K562 (cell line): ENCODE measurements around the gene TTC9B. TPM values are rescaled to one million over a fixed set of nuclear protein-coding genes. Genes with fewer than 3 reads are reported as not detected.

Experiments
- ATAC-seq: fragments of 200-7000 bp; cut with Tn5 transposase; 3 replicates; pipeline ENCODE4 v1.9.1; 2020; ENCODE audit warnings: moderate library complexity
- BruUV-seq: library from RNA; stranded (reverse); fragments of 400-500 nt; replicated peaks from 2 replicates; lab custom pipeline; 2021; lab: Mats Ljungman, UMichigan
- CTCF ChIA-PET: fragments of 300-600 bp; formaldehyde crosslinking; extraction: SDS; loops from one replicate; lab custom pipeline; 2021; ENCODE audit warnings: low intra/inter-chr PET ratio; lab: Yijun Ruan, JAX
- POLR2A ChIA-PET: fragments of 300-600, 350-650 bp; sonication (Branson Sonifier 250); formaldehyde crosslinking; extraction: SDS; loops from one replicate; lab custom pipeline; 2021; ENCODE audit warnings: antibody characterized with exemption, inconsistent platforms; lab: Yijun Ruan, JAX
- DNase-seq, 4 experiments: peaks; one replicate each; pipeline versions ENCODE4 v3.0.0 to v3.0.0-alpha.2; 2011 to 2018; ENCODE audit warnings: low spot score in 3 of 4, mixed read lengths in 3 of 4; ENCODE audit errors: extremely low read depth in 1 of 4
- FAIRE-seq: peaks from 2 replicates; lab custom pipeline; 2011; peaks lifted over from hg19 to GRCh38; lab: Jason Lieb, UNC
- H2AFZ ChIP-seq: 2 replicates; pipeline ENCODE4 v1.6.0; 2011; ENCODE audit warnings: low read depth, low read length, control low read depth, inconsistent platforms
- H3K27ac ChIP-seq: fragments of 200-600 bp; 3 replicates; pipeline ENCODE4 v1.8.0; 2011; ENCODE audit warnings: low read depth, mild to moderate bottlenecking, control low read depth, inconsistent platforms, low read length, moderate library complexity, mixed read lengths; ENCODE audit errors: extremely low read depth
- H3K27me3 ChIP-seq, 2 experiments: fragments of 300-600 bp in 1 of 2; 2 replicates in 1 of 2; 3 replicates in 1 of 2; pipeline versions ENCODE4 v1.6.0 to v1.8.0; 2011; ENCODE audit warnings: inconsistent platforms in 2 of 2, low read length in 2 of 2, mild to moderate bottlenecking in 1 of 2, mixed read lengths in 1 of 2, moderate library complexity in 1 of 2; ENCODE audit not compliant: control insufficient read depth in 2 of 2, insufficient read depth in 2 of 2
- H3K36me3 ChIP-seq: fragments of 300-600 bp; 3 replicates; pipeline ENCODE4 v1.8.0; 2011; ENCODE audit warnings: mild to moderate bottlenecking, low read length, inconsistent platforms; ENCODE audit not compliant: control insufficient read depth, insufficient read depth
- H3K4me1 ChIP-seq, 2 experiments: fragments of 200-600 bp in 1 of 2; replicated peaks in 1 of 2; 2 replicates in 1 of 2; 3 replicates in 1 of 2; pipeline versions ENCODE4 v1.5.1 to v1.8.0; 2011; ENCODE audit warnings: inconsistent platforms in 2 of 2, low read length in 2 of 2, mild to moderate bottlenecking in 1 of 2, mixed read lengths in 1 of 2, moderate library complexity in 1 of 2; ENCODE audit not compliant: control insufficient read depth in 2 of 2, insufficient read depth in 2 of 2
- H3K4me2 ChIP-seq: 2 replicates; pipeline ENCODE4 v1.6.1; 2011; ENCODE audit warnings: low read length, control low read depth, inconsistent platforms, mixed read lengths; ENCODE audit not compliant: insufficient read depth
- H3K4me3 ChIP-seq: fragments of 200-600 bp; sonication (generic), shearing (Covaris generic); 2 replicates; pipeline ENCODE4 v1.5.1; 2016; ENCODE audit warnings: control low read depth, inconsistent platforms
- H3K79me2 ChIP-seq: fragments of 200-600 bp; 3 replicates; pipeline ENCODE4 v1.8.0; 2011; ENCODE audit warnings: low read length, inconsistent platforms; ENCODE audit not compliant: control insufficient read depth, insufficient read depth
- H3K9ac ChIP-seq, 2 experiments: 2 replicates each; pipeline versions ENCODE4 v1.6.0 to v1.6.1; 2011; ENCODE audit warnings: low read depth in 2 of 2, low read length in 2 of 2, control low read depth in 1 of 2, inconsistent platforms in 1 of 2, mild to moderate bottlenecking in 1 of 2, mixed read lengths in 1 of 2; ENCODE audit not compliant: insufficient read depth in 1 of 2
- H3K9me1 ChIP-seq: one replicate; pipeline ENCODE4 v1.6.0; 2011; ENCODE audit warnings: inconsistent platforms, mild to moderate bottlenecking, low read length, moderate library complexity; ENCODE audit not compliant: control insufficient read depth, insufficient read depth
- H3K9me3 ChIP-seq: replicated peaks from 2 replicates; pipeline ENCODE4 v1.5.1; 2011; ENCODE audit warnings: low read depth, low read length, inconsistent platforms; ENCODE audit not compliant: control insufficient read depth, insufficient read depth
- H4K20me1 ChIP-seq: replicated peaks from 2 replicates; pipeline ENCODE4 v1.6.1; 2011; ENCODE audit warnings: low read length, inconsistent platforms, mixed read lengths; ENCODE audit not compliant: control insufficient read depth, insufficient read depth
- CEBPB ChIP-seq: fragments of 450-650 bp; IDR thresholded peaks from 2 replicates; pipeline ENCODE4 v1.6.1; 2016; ENCODE audit warnings: missing genetic modification characterization, missing compliant biosample characterization
- CHD4 ChIP-seq: fragments of 200-600 bp; sonication (generic); IDR thresholded peaks from 3 replicates; pipeline ENCODE4 v1.6.1; 2012; ENCODE audit warnings: low read depth, mild to moderate bottlenecking, mixed read lengths, low read length, inconsistent platforms; ENCODE audit not compliant: insufficient read depth, insufficient replicate concordance, poor library complexity, severe bottlenecking
- DMBX1 ChIP-seq: fragments of 250-450 bp; sonication (Bioruptor Pico); IDR thresholded peaks from 2 replicates; pipeline ENCODE4 v1.8.0; 2022; ENCODE audit warnings: inconsistent platforms, mild to moderate bottlenecking, moderate library complexity, borderline replicate concordance
- MYNN ChIP-seq, 2 experiments: sonication (generic); formaldehyde crosslinking in 1 of 2; IDR thresholded peaks; 2 replicates each; pipeline versions ENCODE4 v1.5.0 to v1.6.1; 2016 to 2020; ENCODE audit warnings: antibody characterized with exemption in 1 of 2, missing genetic modification reagents in 1 of 2
- NFYB ChIP-seq: IDR thresholded peaks from 2 replicates; pipeline ENCODE4 v1.6.1; 2011; ENCODE audit warnings: mild to moderate bottlenecking, moderate library complexity; ENCODE audit not compliant: insufficient read length; ENCODE audit errors: extremely low read depth
- NR1H2 ChIP-seq: sonication (generic); formaldehyde crosslinking; IDR thresholded peaks from 2 replicates; pipeline ENCODE4 v1.4.0; 2020; ENCODE audit warnings: mild to moderate bottlenecking, missing genetic modification reagents
- PRPF4 ChIP-seq: fragments of 200-400 bp; formaldehyde crosslinking; IDR thresholded peaks from one replicate; pipeline ENCODE4 v1.6.1; 2017; ENCODE audit warnings: low read length, low read depth, mild to moderate bottlenecking; ENCODE audit not compliant: insufficient read depth, poor library complexity, severe bottlenecking
- SMAD1 ChIP-seq: fragments of 150-350 bp; IDR thresholded peaks from 2 replicates; pipeline ENCODE4 v1.6.1; 2014; ENCODE audit warnings: low read length, low read depth; ENCODE audit not compliant: partially characterized antibody
- ZNF165 ChIP-seq: fragments of 250-450 bp; sonication (Bioruptor Pico); IDR thresholded peaks from 2 replicates; pipeline ENCODE4 v1.4.0; 2020; ENCODE audit warnings: borderline replicate concordance
- WGBS: fragments of 100-300 bp; shearing (Covaris generic); methylation state at CpG from one replicate; pipeline ENCODE4 v1.1.6; 2016; ENCODE audit warnings: low coverage, mixed read lengths; ENCODE audit not compliant: insufficient coverage; ENCODE audit errors: missing lambda C conversion rate; 5-methylcytosine and 5-hydroxymethylcytosine counted together
- in situ Hi-C: fragments of 300-500 bp; cut with MboI; formaldehyde crosslinking; loops from 4 replicates; pipeline ENCODE4 v1.15.0; 2018; ENCODE audit warnings: inconsistent platforms, mixed read lengths
- intact Hi-C: fragments of 100-400 bp; cut with micrococcal nuclease; formaldehyde crosslinking; loops from 2 replicates; pipeline ENCODE4 v1.14.2; 2022
- polyA plus RNA-seq, 8 experiments: library from polyadenylated mRNA; depleted of rRNA in 4 of 8; stranded (reverse) in 5 of 8; unstranded in 3 of 8; fragments of >200 nt; fragmentation: Nextera tagmentation in 2 of 8; fragmentation: Illumina TruSeq in 1 of 8; extraction: Ambion mirVana in 2 of 8; extraction: Trizol in 1 of 8; gene quantifications; 2 replicates each; pipeline versions ENCODE4 v1.2.1 to v1.2.3, GENCODE V29; 2011 to 2014; ENCODE audit warnings: inconsistent platforms in 1 of 8, missing spikeins in 1 of 8
- total RNA-seq, 7 experiments: library from RNA; depleted of rRNA in 6 of 7; stranded (reverse); fragments of >200 nt in 6 of 7; fragmentation: Illumina TruSeq in 2 of 7; extraction: Trizol in 2 of 7; gene quantifications; 2 replicates each; pipeline versions ENCODE4 v1.2.1 to v1.2.3, GENCODE V29; 2011 to 2021; ENCODE audit warnings: low replicate concordance in 1 of 7
- TF ChIP-seq, protein P1 (sequence below): fragments of 250-450 bp; sonication (Bioruptor Pico); IDR thresholded peaks from 2 replicates; pipeline ENCODE4 v1.4.0; 2020; ENCODE audit warnings: mild to moderate bottlenecking, moderate library complexity
- TF ChIP-seq, protein P2 (sequence below): fragments of 450-650 bp; IDR thresholded peaks from one replicate; pipeline ENCODE4 v1.6.1; 2018; ENCODE audit warnings: mild to moderate bottlenecking, moderate library complexity; ENCODE audit not compliant: partially characterized antibody
- TF ChIP-seq, protein P3 (sequence below): fragments of 450-650 bp; formaldehyde crosslinking; conservative IDR thresholded peaks from 2 replicates; pipeline ENCODE4 v1.4.0; 2022; ENCODE audit warnings: mild to moderate bottlenecking, missing genetic modification characterization

TTC9B gene
- total and polyA plus RNA-seq, 9 of the 15 experiments (the other 6 are each of a cell fraction or from before 2014, with no cell fraction given): 0.06 to 0.14 TPM; not detected in 7

- in situ Hi-C loops: no loop called here
- intact Hi-C loops: no loop called here
- H3K9ac ChIP-seq: no peak overlapping the region
- no peak overlapping the region for H3K4me2 ChIP-seq
- ChIA-PET CTCF (no interaction called here), POLR2A (interaction anchor here (0.7 to 1.0 kb wide), 2 partner anchors 8 to 22 kb away, joined by 3 read pairs; no protein-coding TSS in a partner anchor)
- WGBS: 53% methylated on average over 7 of the region's 9 CpGs
- no peaks in the 10 kb centered on the region for H3K79me2 ChIP-seq
- H3K9me3 ChIP-seq: no peaks in the 10 kb centered on the region
- H3K4me1 ChIP-seq: peaks cover 0 to 10% of the 10 kb centered on the region in 2 experiments; a peak in 2 of 5 replicates
- no TSS peak for BruUV-seq
- no peaks in the 10 kb centered on the region for H4K20me1 ChIP-seq
- FAIRE-seq (no peak), ATAC-seq (no peak), DNase-seq (no peak)
- TF ChIP-seq CEBPB (no peak), SMAD1 (no peak), CHD4 (no peak), ZNF165 (no peak), PRPF4 (no peak), MYNN (IDR thresholded peaks at IDR 0.05) (no peak), MYNN (CRISPR knock-in tag; IDR thresholded peaks at IDR 0.05) (no peak), NFYB (no peak), NR1H2 (no peak), DMBX1 (CRISPR knock-in tag) (no peak)
- TF ChIP-seq, protein P1, sequence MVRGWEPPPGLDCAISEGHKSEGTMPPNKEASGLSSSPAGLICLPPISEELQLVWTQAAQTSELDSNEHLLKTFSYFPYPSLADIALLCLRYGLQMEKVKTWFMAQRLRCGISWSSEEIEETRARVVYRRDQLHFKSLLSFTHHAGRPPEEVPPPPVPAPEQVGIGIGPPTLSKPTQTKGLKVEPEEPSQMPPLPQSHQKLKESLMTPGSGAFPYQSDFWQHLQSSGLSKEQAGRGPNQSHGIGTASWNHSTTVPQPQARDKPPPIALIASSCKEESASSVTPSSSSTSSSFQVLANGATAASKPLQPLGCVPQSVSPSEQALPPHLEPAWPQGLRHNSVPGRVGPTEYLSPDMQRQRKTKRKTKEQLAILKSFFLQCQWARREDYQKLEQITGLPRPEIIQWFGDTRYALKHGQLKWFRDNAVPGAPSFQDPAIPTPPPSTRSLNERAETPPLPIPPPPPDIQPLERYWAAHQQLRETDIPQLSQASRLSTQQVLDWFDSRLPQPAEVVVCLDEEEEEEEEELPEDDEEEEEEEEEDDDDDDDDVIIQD (CRISPR knock-in tag): no peak
- TF ChIP-seq, protein P2, sequence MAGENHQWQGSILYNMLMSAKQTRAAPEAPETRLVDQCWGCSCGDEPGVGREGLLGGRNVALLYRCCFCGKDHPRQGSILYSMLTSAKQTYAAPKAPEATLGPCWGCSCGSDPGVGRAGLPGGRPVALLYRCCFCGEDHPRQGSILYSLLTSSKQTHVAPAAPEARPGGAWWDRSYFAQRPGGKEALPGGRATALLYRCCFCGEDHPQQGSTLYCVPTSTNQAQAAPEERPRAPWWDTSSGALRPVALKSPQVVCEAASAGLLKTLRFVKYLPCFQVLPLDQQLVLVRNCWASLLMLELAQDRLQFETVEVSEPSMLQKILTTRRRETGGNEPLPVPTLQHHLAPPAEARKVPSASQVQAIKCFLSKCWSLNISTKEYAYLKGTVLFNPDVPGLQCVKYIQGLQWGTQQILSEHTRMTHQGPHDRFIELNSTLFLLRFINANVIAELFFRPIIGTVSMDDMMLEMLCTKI: no peak
- TF ChIP-seq, protein P3, sequence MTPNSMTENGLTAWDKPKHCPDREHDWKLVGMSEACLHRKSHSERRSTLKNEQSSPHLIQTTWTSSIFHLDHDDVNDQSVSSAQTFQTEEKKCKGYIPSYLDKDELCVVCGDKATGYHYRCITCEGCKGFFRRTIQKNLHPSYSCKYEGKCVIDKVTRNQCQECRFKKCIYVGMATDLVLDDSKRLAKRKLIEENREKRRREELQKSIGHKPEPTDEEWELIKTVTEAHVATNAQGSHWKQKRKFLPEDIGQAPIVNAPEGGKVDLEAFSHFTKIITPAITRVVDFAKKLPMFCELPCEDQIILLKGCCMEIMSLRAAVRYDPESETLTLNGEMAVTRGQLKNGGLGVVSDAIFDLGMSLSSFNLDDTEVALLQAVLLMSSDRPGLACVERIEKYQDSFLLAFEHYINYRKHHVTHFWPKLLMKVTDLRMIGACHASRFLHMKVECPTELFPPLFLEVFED (CRISPR knock-in tag): no peak
- no peak overlapping the region for H3K27ac ChIP-seq
- no peaks in the 10 kb centered on the region for H3K36me3 ChIP-seq
- H3K4me3 ChIP-seq: no peak overlapping the region
- H3K9me1 ChIP-seq: no peaks in the 10 kb centered on the region
- no peaks in the 10 kb centered on the region for H3K27me3 ChIP-seq
- H2AFZ ChIP-seq: no peak overlapping the region
Observed at GRCh38 chr19:40200341-40201099, 17.7 kb downstream of the TTC9B start.
